Astrocyte (in vitro differentiated cells and primary cell): ENCODE results near the gene KLC3. TPM values are rescaled to one million over a fixed set of nuclear protein-coding genes. Genes with fewer than 3 reads are reported as not detected.

Source experiments
- DNase-seq: peaks from one replicate; pipeline ENCODE4 v3.0.0-alpha.2; 2010; ENCODE audit warnings: low read depth
- FAIRE-seq: peaks from 2 replicates; lab custom pipeline; 2011; peaks lifted over from hg19 to GRCh38; lab: Jason Lieb, UNC
- H2AFZ ChIP-seq: 2 replicates; pipeline ENCODE4 v1.6.0; 2012; ENCODE audit warnings: low read depth, low read length, inconsistent platforms
- H3K27ac ChIP-seq: 2 replicates; pipeline ENCODE4 v1.5.1; 2011; ENCODE audit warnings: low read depth, low read length, inconsistent platforms
- H3K27me3 ChIP-seq: 2 replicates; pipeline ENCODE4 v1.6.0; 2011; ENCODE audit warnings: low read length, inconsistent platforms; ENCODE audit not compliant: insufficient read depth
- H3K36me3 ChIP-seq: 2 replicates; pipeline ENCODE4 v1.5.1; 2011; ENCODE audit warnings: low read length, inconsistent platforms; ENCODE audit not compliant: insufficient read depth
- H3K4me1 ChIP-seq: 2 replicates; pipeline ENCODE4 v1.5.1; 2011; ENCODE audit warnings: low read length, inconsistent platforms; ENCODE audit not compliant: insufficient read depth
- H3K4me2 ChIP-seq: 2 replicates; pipeline ENCODE4 v1.6.0; 2012; ENCODE audit warnings: low read length, inconsistent platforms
- H3K4me3 ChIP-seq: 2 replicates; pipeline ENCODE4 v1.5.1; 2011; ENCODE audit warnings: low read depth, mild to moderate bottlenecking, low read length, inconsistent platforms; ENCODE audit not compliant: insufficient read depth
- H3K79me2 ChIP-seq: 2 replicates; pipeline ENCODE4 v1.6.0; 2012; ENCODE audit warnings: mild to moderate bottlenecking, low read length, inconsistent platforms; ENCODE audit not compliant: insufficient read depth
- H3K9ac ChIP-seq: 2 replicates; pipeline ENCODE4 v1.6.0; 2012; ENCODE audit warnings: mild to moderate bottlenecking, low read length, inconsistent platforms
- H3K9me3 ChIP-seq: 2 replicates; pipeline ENCODE4 v1.5.1; 2012; ENCODE audit warnings: low read depth, mild to moderate bottlenecking, low read length, inconsistent platforms; ENCODE audit not compliant: insufficient read depth
- H4K20me1 ChIP-seq: 2 replicates; pipeline ENCODE4 v1.6.0; 2012; ENCODE audit warnings: low read length, inconsistent platforms; ENCODE audit not compliant: insufficient read depth
- H3K27ac Mint-ChIP-seq: one replicate; pipeline ENCODE4 v1.8.0; 2021; ENCODE audit warnings: mild to moderate bottlenecking, mixed read lengths; ENCODE audit not compliant: unreplicated experiment
- H3K27me3 Mint-ChIP-seq: one replicate; pipeline ENCODE4 v1.8.0; 2021; ENCODE audit warnings: low read depth, mixed read lengths; ENCODE audit not compliant: unreplicated experiment
- H3K36me3 Mint-ChIP-seq: one replicate; pipeline ENCODE4 v1.8.0; 2021; ENCODE audit warnings: low read depth, mixed read lengths; ENCODE audit not compliant: unreplicated experiment
- H3K4me1 Mint-ChIP-seq: one replicate; pipeline ENCODE4 v1.8.0; 2021; ENCODE audit warnings: low read depth, mixed read lengths; ENCODE audit not compliant: unreplicated experiment
- H3K4me3 Mint-ChIP-seq: one replicate; pipeline ENCODE4 v1.8.0; 2021; ENCODE audit warnings: mild to moderate bottlenecking, moderate library complexity, mixed read lengths; ENCODE audit not compliant: unreplicated experiment
- H3K9me3 Mint-ChIP-seq: one replicate; pipeline ENCODE4 v1.8.0; 2021; ENCODE audit warnings: mild to moderate bottlenecking, mixed read lengths; ENCODE audit not compliant: unreplicated experiment
- CTCF ChIP-seq: IDR thresholded peaks from 2 replicates; pipeline ENCODE4 v1.5.1; 2011; ENCODE audit warnings: low read depth, mild to moderate bottlenecking, inconsistent platforms, low read length, moderate library complexity; ENCODE audit not compliant: insufficient read depth
- EZH2 ChIP-seq: IDR thresholded peaks from 2 replicates; pipeline ENCODE4 v1.6.1; 2012; ENCODE audit warnings: mild to moderate bottlenecking, low read length, inconsistent platforms; ENCODE audit not compliant: insufficient read depth
- total RNA-seq: library from RNA; stranded (reverse); gene quantifications from 2 replicates; pipeline ENCODE4 v1.2.1, GENCODE V29; 2021

Gene KLC3
- total RNA-seq, 1 donor from 2014 or later = 1.2 TPM

- no peak overlapping the region for H2AFZ ChIP-seq
- TF ChIP-seq CTCF (no peak), EZH2 (no peak)
- FAIRE-seq = no peak
These were observed 38.1 kb upstream of the KLC3 start for GRCh38 chr19:45302416-45302815.

GRCh38 chr19:45303269-45304060, 37.1 kb upstream of the KLC3 start:
- no peak overlapping the region for H3K27ac ChIP-seq
- Mint-ChIP-seq H3K4me3 (no peak overlapping the region), H3K4me1 (peaks cover 4% of the 10 kb centered on the region), H3K27ac (peak overlapping the region; percentile 47), H3K9me3 (no peaks in the 10 kb centered on the region), H3K27me3 (no peaks in the 10 kb centered on the region), H3K36me3 (peaks cover 24% of the 10 kb centered on the region)
- no peaks in the 10 kb centered on the region for H3K27me3 ChIP-seq
- H3K36me3 ChIP-seq = no peaks in the 10 kb centered on the region
- no peak overlapping the region for H3K4me2 ChIP-seq
- FAIRE-seq (no peak), DNase-seq (no peak)
- no peak overlapping the region for H3K4me3 ChIP-seq
- peaks cover 3% of the 10 kb centered on the region for H3K4me1 ChIP-seq
- H2AFZ ChIP-seq = no peak overlapping the region
- TF ChIP-seq CTCF (no peak), EZH2 (no peak)
- no peaks in the 10 kb centered on the region for H3K9me3 ChIP-seq
- peaks cover 4% of the 10 kb centered on the region for H4K20me1 ChIP-seq
- no peak overlapping the region for H3K9ac ChIP-seq
- no peaks in the 10 kb centered on the region for H3K79me2 ChIP-seq

More at GRCh38 chr19:45302416-45302815, 38.1 kb upstream of the KLC3 start:
- peaks cover 4% of the 10 kb centered on the region for H3K4me1 Mint-ChIP-seq
- H3K9me3 ChIP-seq = no peaks in the 10 kb centered on the region
- DNase-seq = no peak
- peaks cover 29% of the 10 kb centered on the region for H3K36me3 Mint-ChIP-seq
- H3K4me1 ChIP-seq = peaks cover 3% of the 10 kb centered on the region
- H3K27me3 ChIP-seq = no peaks in the 10 kb centered on the region
- H3K27ac ChIP-seq = no peak overlapping the region
- H3K9me3 Mint-ChIP-seq = no peaks in the 10 kb centered on the region
- no peak overlapping the region for H3K27ac Mint-ChIP-seq
- H3K79me2 ChIP-seq = no peaks in the 10 kb centered on the region
- H3K4me3 Mint-ChIP-seq = no peak overlapping the region
- no peak overlapping the region for H3K9ac ChIP-seq
- no peak overlapping the region for H3K4me2 ChIP-seq
- no peaks in the 10 kb centered on the region for H3K27me3 Mint-ChIP-seq
- H4K20me1 ChIP-seq = peaks cover 4% of the 10 kb centered on the region
- no peak overlapping the region for H3K4me3 ChIP-seq
- H3K36me3 ChIP-seq = no peaks in the 10 kb centered on the region
